HG03558 (cell line): ENCODE results near the gene NTN5.
A peak's percentile ranks its signal among the peaks of the same experiment; 100 is the strongest.

ENCODE experiments used
- ATAC-seq: cut with Tn5 transposase; IDR thresholded peaks from one replicate; pipeline ENCODE4 v1.9.1; 2021; ENCODE audit warnings: moderate number of reproducible peaks; ENCODE audit not compliant: unreplicated experiment; ENCODE audit errors: extremely low read depth

Gene NTN5

DNA sequence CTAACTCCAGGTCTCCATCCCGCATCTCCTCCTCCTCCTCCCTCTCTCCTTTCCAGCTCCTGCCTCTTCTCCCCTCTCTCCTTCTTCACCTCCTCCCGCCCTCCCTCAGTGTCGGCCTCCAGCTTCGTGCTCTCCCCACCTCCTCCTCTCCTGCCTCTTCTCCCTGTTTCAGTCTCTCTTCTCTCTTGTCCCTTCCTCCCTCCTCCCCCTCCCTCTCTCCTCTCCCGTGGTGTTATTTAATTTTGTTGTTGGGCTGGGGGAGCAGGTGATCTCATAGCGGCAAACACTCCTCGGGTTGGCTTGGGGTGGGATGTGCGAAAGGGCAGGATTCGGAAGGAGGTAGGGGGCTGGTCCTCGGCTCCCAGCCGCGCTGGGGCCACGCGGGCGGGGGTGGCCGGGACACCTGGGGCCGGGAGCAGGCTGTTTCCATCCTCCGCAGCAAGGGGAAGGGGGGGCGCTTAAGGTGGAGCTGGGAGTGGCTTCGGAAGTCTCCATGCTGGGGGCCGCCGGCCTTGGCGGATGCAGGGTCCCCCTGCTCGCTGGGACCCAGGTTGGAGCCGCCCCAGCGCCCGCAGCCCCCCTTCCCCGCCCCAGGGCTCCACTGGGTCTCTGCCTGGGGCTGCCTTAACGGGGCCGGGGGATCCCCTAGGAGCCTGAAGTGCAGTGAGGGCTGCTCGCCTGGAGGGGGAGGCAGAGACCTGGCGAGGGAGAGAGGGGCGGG lies 26.7 kb downstream of the NTN5 start, which contains the start of gene CA11:
TSS of gene CA11 (minus strand) at position 187 of the 721 bp plus-strand sequence. CDS start 555 bp downstream, outside the sequence.
- ATAC-seq = no peak

DNA sequence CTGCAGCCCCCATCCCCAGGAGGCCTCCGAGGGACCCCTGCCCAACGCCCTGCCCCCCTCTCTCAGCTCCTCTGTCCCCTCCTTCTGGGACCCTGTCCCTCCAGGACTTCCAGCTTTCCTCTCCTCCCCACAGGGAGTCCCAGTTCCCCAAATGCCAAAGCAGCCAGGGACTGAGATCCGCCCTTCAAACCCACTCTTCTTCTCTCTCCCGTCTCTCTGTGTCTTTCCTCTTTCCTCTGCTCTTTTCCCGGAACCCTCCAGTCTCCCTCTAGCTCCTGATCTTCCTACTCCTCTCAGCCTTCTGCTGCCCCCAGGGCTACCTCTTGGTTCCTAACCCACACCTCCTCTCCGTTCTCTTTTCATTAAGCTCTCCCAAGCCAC lies 27.2 kb downstream of the NTN5 start:
- ATAC-seq = no peak

DNA sequence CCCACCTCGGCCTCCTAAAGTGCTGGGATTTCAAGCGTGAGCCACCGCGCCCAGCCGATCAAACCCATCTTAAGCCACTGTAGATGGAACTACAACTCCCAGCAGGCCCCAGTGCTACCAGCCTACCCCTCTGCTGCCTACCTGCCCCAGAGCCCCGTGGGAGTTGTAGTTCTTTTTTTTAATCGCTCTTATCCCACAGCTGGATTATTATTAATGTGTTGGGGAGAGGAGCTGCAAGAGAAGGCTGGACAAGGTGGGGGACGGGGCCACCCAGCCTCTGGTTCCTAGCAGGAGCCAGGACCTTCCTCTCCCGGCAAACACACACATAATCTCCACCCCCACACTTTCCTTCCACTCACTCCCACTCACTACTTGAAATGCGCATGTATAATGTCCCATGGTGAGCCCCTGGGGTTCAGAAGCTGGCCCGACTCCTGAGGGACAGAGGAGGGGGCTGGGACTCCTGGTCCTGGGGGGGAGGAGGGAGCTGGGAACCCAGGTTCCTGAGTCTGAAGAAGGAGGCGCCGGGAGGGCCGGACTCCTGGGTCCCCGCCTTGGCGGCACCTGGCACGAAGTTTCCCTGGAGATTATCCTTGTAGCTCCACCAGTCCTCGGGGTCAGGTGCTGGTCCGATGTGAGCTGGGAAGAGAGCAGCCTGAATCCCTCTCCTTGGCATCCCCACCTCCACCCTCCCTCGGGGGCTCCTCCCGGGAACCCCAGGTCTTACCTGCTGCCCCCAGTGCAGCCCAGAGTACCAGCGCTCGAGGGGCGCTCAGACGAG lies 27.8 kb downstream of the NTN5 start:
- no peak for ATAC-seq

DNA sequence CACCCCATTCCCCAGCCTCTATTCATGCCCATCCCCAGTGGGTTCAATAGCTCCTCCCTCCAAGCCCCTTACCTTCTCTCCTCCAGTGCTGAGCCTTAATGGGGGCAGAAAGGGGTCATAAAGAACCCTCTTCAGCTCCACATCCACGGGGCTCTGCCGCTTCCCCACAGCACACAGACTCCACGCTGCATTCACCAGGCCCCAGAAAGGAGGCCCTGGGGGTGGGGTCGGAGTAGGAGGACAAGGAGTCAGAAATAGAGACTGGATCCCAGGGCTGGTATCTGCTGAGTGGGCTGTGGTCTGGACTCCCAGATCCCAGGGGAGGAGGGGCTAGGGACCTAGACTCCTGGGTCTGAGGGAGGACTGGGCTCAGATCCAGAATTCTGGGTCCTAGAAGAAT lies 28.5 kb downstream of the NTN5 start:
- ATAC-seq = no peak

DNA sequence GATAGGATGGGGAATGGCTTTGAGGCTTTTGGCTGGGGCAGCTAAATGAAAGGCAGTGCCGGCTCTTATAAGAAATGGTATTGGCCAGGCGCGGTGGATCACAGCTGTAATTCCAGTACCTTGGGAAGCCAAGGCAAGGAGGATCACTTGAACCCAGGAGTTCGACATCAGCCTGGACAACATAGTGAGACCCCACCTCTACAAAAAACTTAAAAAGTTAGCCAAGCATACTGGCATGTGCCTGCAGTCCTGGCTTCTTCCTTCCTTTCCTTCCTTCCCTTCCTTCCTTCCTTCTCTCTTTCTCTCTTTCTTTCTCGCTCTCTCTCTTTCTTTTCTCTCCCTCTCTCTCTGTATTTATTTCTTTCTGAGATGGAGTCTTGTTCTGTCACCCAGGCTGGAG lies 30.0 kb downstream of the NTN5 start:
- no peak for ATAC-seq

DNA sequence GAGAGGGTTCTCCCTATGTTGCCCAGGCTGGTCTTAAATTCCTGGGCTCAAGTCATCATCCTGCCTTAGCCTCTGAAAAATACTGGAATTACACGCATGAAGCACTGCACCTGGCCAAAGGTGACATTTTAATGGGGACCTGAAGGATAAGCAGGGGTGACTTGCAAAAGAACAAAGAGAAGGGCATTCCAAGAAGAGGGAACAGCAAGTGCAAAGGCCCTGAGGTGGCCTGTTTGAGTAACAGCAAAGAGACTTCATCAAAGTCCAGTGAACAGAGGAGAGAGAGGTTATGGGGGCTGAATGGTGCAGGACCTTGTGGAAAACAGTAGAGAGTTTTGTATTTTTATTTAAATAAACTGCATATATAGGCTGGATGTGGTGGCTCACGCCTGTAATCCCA lies 31.0 kb downstream of the NTN5 start:
- ATAC-seq = no peak

DNA sequence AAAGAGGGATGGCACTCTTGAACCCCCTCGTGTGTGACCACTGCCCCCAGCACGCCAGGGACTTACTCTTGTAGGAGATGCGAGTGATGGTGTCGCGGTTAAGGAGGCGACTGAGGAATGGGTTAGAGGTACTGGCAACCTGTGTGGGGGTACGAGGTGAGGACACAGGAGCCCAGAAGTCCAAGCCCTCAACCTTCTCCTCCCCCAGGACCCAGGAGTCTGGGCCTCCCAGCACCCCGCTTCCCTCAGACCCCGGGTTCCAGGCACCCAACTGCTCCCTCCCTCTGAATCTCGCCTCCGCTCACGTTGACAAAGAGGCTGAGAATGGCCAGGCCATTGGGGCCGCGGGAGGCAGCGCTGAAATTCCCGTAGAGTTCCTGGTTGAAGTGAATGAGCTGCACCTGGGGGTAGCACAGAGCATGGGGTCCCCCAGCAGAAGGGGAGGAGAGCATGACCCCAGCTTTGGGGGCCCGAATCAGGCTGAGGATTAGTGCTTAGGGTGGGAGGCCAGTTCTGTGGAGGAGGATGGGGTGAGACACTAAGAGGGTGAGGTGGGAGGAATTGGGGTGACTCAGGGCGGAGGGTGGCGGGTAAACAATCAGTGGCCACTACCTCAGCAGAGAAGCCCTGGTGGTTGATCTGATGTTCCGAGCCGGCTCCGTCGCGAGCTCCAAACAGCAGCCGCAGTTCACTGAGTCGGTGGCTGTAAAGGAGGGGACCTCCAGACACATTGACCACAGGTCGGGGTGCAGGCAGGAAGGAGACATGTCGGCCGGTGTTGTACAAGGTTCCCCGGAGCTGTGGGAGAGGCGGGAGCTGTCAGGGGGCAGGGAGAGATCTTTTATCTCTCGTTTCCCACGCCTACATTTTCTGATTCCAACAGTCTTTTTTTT lies 33.1 kb downstream of the NTN5 start:
- no peak for ATAC-seq

DNA sequence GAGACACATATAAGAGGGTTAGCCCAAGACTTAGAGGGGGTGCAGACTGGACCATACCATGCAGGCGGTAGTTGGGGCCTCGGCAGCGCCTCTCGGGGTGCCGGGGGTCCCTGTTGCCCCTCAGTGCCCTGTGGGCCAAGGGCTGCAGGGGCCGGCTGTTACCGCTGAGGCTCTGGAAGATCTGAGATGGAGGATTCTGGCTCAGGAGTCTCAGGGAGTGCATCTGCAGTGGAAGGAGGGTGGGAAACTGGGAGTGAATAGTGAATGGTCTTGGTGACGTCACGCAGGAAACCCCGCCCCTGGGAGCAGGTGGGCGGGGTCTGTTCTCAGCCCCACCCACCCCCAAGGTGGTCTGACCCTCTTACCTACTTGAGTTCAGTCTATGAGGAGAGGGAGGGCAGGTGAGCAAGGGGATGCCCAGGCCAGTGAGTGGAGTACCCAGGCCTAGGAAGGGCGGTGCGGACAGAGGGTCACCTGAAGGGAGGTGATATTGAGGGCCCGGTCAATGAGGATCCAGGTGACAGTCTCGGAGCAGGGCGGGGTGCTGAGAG lies 33.9 kb downstream of the NTN5 start:
- ATAC-seq = no peak

DNA sequence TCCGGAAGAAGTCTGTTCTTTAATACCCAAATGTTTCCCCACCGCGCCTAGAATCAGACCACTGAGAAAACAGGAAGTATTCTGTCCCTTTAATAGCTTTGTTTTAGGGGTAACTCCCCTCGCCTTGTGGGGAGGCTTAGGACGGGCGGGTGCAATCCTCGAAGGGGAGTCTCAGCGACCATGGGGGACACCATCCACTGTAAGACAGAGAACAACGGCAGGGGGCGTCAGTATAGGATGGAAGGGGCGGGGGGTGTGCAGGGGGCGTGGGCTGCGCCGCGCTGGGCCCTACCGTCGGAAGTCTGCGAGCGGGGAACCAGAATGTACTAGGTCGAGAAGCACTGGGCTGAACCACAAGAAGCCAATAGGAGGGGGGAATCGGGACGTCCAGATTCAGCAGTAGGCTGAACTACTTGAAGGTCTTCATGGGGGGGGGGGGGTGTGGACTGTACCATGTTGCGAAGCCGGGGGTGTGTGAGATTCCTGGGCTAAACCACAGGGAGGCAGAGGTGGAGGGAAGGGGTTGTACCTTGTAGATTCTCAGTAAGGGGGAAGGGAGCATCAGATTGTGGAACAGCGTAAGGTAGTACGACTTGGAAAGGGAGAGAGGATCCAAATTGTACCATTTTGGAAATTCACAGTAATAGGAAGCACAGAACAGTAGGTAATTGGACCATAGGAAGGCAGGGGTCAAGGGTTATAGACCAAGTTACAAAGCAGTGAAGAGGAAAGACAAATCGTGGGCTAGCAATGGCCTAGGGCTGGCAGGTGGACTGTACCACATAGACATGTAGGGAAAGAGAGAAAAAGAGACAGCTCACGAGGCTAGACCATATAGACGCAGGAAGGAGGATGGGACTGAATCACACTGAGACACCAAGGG lies 34.6 kb downstream of the NTN5 start:
- ATAC-seq = no peak

DNA sequence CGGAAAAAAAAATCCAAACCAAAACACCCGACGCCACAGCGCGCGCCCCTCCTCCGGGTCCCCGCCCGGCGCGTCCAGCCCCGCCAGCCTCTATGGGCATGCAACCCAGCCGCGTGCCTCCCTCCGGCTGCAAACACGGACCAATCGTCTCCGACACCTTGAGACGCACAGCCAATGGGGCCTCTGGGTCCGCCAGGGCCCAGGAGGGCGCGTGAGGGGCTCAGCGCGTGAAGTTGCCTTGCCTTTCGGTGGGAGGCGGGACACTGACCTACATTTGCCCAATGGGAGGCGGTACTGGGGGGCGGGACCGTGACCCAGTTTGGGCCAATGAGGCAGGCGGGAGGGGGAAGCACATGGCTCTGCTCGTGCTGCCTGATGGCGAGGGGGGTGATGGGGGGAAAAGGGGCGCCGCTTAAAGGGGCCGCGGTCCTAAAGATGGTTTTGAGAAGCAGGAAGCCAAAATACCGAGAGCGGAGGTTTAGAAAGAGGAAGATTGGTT lies 35.3 kb downstream of the NTN5 start:
- ATAC-seq = peak; percentile 54

DNA sequence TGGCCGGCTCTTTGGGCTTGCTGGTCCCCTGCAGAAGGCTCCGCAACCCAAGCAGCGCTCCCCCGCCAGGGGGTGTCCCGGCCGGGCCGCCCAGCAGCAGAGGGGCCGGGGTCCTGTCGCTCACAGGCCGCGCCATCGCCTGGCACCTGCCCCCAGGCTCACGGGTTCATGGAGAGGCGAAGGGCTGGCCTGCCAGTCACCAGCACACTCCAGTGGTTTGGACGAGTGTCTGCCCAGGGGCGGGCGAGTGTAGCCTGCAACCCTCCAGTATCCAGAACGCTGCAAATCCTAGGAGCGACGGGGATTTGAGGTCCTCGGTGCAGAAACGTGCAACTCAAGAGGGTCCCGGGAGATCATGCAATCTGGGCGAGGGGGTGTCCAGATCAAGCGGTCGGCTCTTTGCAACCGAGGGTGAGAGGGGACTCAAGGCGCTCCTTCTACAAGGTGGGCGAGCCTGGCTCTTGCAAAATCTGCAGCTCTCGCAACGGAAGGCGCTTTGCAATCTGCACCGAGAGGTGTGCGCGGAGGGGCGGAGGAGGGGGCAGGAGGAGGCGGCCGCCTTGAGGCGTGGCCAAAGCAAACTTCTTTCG lies 35.9 kb downstream of the NTN5 start, which contains the start of gene DBP:
TSS of gene DBP (minus strand) at position 521 of the 590 bp plus-strand sequence. CDS start at position 136, 385 bp downstream.
- no peak for ATAC-seq

DNA sequence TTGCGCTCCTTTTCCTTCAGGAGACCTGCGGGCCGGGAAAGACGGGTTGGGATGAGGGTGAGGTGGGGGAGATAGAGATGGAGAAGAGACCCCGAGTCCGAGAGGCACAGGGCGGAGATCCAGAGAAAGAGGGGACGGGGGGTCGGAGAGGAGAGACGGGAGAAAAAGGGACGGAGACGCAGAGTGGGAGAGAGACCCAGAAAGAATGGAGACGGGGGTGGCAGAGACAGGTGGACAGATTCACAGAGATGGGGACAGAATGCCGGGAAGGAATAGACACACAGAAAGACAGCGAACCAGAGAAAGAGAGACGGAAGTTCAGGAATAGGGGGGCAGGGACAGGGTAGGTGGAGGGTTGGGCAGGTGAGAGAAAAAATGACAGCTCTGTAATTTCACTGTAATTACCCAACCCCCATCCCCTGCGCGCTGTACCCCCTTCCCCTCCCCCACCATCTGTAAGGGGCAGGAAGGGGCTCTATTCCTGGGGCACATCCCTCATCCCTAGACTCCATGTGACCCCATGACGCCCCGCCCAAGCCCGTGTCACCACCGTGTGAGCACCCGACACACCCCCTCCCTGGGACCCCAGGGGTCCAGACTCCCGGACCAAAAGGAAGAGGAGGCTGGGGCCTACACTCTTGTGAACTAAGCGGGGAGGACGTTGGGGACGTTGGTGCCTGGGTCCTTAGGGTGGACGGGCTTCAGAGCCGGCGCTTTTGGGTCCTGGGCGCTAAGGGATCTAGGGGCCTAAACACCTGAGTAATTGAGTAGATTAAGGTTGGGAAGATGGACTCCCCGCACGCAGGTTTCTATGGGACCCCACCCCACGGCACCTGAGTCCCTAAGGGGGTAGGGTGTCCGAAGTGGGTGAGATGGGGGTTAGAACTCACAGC lies 36.6 kb downstream of the NTN5 start:
- no peak for ATAC-seq

DNA sequence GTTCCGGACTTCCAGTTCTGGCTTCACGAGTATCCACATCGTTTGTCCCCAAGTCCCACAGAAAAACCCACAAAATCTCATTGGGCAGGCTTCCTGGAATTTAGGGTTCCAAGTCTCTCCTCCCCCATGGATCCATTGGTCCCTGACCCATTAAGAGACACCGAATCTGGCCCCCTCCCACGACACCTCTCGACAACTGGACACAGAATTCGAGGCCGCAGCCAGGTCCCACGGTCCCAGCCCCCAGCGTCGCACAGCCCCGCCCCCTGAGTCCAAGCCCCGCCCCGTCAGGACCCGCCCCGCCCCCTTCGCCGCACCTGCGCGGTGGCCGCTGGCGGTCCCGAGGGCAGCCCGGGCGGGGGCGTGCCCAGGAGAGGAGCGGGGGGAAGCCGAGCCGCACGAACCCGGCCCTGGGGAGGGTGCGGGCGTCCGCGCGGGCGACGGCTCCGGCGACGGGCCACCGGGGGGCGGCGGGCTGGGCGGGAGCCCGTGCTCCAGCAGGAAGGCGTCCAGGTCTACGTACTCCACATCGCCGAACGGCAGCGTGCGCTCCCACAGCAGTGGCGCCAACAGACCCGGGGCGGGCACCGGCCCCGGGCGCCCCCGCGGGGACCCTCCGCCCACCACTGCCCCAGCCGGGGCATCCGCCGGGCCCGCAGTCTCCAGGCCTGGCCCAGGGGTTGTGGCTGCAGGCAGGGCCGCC lies 37.4 kb downstream of the NTN5 start:
- ATAC-seq = no peak

DNA sequence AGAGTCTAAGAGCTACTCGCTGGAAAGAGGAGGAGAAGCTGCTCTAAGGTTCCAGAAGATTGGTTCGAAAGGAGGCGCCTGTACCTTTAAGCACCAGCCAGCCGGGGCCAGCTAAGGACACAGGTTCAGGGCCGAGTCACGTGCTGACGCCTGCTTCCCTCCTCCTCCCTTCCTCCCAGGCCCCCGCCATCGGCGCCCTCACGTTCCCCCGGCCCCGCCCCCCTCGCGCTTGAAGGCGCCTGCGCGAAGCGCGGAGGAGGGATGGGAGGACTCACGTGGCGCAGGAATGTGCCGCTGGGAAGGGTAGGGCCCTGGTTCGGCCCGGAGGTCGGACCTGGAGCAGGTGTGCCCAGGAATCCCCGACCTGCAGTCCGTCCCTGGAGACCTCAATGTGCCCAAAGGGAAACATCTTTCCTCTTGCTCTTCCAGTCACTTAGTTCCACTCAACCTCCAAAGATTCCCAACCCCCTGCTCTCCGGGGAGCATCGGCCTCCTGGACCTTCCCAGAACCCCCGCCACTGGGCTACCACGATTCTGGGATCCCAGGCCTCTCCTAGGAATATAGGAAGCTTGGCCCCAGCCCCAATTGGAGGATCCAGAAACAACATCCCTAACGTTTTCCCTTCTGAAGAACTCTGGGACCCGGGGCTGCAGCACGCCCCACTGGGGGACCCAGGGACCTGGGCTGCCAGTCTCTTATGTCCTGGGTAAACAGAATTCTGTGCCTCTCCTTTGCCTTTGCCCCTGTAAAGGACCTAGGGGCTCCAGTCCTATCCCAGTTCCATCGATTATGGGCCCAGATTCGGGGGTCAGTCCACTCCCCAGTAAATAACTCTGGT lies 38.2 kb downstream of the NTN5 start:
- no peak for ATAC-seq

DNA sequence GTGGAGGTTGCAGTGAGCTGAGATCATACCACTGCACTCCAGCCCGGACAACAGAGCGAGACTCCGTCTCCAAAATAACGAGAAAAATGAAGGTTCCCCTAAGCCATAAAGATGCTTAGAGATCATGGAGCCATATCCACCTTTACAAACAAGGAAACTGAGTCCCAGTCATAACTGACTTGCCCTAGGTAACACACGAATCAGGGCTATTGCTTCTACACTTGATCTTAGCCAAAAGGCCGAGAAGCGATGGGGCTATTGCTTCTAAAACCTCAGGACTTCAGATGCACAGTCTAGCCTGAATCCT lies 38.8 kb downstream of the NTN5 start:
- ATAC-seq = no peak

DNA sequence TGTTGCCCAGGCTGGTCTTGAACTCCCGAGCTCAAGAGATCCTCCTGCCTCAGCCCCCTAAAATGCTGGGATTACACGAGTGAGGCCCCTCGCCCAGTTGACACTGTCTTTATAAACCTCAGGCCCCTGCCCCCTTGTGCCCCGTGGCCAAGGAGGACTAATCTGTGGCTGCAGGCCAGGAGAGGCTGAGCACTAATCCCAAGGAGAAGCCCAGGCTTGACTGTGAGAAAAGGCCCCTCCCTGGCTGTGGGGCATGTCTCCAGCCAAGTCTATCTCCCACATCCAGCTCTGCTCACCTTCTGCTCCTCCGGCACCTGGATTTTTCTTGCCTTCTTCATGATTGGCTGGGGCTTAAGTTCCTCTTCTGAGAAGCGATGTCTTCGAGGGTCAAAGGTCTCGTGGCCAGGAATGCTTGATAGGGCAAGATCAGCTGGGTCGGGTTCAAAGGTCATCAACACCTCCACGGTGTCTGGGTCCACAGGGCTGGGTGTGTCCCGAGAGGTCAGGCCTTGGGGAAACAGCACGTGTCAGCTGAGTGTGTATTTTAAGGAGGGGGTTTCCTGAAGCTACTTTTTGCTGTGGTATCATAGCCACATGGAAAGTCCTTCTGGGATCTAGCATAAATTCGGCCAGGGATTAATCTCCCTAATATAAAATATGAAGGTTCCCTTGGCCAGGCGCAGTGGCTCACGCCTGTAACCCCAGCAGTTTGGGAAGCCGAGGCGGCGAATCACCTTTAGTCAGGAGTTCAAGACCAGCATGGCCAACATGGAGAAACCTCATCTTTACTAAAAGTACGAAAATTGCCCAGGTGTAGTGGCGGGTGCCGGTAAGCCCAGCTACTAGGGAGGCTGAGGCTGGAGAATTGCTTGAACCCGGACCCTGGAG lies 39.4 kb downstream of the NTN5 start:
- ATAC-seq = no peak
